GM19328 (cell line): Measurements from ENCODE around the gene GPR21.

ENCODE experiments used
- ATAC-seq: cut with Tn5 transposase; IDR thresholded peaks from one replicate; pipeline ENCODE4 v1.9.1; 2021; ENCODE audit warnings: mild to moderate bottlenecking, moderate library complexity; ENCODE audit not compliant: unreplicated experiment

Gene GPR21

DNA sequence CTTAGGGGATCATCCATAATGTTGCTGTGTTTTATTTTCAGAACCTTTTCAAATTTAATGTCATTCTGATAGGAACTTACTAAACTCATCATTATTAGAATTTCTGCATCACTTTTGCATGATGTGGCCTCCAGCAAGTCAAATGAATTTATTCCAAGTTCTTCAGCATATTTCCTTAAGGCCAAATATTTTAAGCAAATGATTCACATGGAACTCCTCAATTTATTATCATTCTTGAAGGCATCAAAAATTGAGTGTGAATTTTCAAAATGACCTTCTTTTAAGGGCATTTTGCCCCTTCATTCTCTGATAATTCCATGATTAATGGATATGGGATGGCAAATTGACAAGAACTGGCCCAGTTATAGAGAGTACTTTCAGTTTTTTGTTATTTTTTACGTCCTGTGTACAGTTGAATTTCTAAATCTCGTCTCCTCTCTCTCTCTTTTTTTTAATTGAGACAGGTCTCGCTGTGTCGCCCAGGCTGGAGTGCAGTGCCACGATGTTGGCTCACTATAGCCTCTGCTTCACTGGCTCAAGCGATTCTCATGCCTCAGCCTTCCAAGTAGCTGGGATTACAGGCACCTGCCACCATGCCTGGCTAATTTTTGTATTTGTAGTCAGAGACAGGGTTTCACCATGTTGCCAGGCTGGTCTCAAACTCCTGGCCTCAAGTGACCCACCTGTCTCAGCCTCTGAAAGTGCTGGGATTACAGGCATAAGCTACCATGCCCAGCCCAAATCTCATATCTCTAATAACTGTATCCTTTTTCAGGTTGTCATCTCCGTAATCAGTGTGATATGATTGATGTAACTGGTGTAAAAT, 29.1 kb downstream of the GPR21 start:
- no peak for ATAC-seq

DNA sequence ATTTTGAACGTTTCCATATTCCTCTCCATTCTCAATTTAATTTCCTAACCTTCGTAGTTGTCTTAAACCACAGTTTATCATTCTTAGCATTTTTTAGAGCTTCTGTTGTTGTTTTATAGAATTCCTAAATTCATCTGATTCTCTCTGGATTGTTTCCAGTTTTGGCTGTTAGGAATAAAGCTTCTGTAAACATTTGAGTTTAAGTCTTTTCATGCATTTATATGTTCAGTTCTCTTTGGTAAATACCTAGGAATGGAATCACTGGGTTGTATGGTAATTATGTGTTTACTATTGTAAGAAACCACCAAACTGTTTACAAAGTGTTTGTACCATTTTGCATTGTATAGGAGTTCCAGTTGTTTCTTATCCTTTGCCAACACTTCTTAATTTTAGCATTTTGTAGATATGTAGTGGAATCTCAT, 29.7 kb downstream of the GPR21 start:
- ATAC-seq, result no peak

DNA sequence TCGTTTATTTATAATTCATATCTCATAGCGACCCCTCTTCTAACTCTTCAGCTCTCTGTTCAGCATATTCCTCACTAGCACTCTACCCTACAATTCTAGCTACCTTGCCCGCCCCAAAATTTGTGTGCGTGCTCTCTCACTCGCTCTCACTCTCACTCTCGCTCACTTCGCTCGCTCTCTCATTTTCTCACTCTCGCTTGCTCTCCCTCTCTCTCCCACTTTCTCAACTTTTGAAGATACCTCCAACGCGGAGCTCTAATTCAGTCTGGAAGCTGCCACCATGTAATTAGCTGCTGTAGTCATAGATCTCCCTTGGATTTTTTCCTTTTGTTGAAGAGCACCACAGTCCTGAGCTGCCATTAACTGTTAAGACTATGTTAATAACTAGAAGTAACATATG, 30.4 kb downstream of the GPR21 start:
- ATAC-seq, result no peak

DNA sequence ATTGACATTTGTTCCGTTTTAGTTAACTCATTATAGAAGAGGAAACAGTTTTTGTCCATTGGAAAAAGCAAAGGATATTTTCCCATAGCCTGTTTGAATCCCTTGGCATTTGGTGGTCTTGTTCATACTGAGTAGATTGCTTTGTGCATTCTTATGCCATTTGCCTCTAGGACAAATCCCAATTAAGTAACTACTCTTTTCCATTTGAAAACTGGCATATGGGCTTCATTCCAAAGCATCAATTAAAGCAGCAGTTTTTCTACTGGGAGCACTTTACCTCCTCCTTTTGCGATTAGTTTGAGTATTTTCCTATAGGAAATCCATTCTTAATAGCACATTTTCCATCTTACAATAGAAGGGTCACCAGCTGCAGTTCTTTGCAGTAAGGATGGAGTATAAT, 31.2 kb downstream of the GPR21 start:
- no peak for ATAC-seq

DNA sequence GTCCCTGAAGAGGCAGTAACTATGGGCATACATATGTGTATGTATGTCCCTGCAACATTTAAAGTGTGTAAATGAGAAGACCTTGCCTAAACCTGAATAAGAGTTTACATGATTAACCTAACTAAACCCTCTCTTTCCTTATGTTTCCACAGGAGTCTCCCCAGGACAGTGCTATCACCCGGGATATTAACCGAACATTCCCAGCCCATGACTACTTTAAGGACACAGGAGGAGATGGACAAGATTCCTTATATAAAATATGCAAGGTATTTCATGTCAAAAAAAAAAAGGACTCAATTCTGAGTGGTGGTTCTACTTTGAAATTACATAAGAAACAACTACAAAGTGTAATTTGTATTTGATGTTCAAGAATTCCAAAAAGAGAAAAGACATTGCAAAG, 31.7 kb downstream of the GPR21 start:
- ATAC-seq, result no peak

DNA sequence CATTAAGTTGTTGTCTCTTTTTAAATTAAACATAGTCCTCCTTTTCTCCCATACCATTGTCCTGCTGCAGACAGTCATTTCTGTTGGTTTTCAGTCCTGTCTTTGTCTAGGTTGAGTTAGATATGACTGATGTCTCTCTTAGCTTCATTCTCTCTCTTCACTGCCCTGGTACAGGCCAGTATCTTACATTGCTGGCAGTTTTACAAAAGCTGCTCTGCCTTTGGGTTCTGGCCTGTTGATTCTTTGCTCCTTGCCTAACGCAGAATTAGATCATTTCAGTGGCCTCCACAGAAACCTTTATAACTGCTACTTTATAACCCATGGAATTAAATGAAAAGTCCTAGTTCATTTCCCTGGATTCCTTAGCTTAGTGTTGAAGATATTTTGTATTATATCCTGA, 33.7 kb downstream of the GPR21 start:
- ATAC-seq, result no peak

DNA sequence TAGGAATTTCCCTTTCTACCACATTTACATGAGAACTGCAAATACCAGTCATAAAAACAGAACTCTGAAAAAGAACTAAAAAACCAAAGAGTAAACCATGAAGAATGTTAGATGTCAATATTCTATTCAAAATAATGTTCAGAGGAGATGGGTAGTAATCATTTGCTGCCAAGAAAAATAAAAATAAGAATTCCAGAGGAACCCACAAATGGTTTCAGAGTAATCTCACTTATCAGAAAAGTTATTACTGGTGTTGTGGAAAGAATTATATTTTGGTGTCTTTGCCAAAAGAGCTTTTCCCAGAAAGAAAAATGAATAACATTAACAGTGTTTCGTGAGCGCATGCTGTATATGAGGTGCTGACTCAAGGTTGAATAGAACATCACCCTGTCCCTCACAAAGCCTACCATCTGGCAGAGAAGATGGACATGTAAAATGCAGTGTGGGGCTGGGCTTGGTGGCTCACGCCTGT, 35.6 kb downstream of the GPR21 start:
- no peak for ATAC-seq

DNA sequence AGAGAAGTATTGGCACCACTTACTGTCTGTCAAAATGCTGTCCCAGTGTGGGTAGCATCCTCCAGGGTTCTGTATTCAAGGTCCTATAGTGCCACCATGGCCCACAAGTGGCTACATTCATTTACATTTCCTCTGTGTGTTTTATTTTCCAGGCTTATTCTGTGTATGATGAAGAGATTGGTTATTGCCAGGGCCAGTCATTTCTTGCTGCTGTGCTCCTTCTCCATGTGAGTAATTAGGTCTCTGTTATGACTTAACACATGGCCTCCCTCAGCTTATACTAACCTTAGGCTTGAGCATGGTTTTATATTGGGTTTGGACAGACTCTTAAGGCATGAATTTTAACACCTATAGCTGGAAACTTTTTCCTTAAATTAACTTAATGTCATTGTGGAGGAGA, 36.7 kb downstream of the GPR21 start:
- no peak for ATAC-seq

DNA sequence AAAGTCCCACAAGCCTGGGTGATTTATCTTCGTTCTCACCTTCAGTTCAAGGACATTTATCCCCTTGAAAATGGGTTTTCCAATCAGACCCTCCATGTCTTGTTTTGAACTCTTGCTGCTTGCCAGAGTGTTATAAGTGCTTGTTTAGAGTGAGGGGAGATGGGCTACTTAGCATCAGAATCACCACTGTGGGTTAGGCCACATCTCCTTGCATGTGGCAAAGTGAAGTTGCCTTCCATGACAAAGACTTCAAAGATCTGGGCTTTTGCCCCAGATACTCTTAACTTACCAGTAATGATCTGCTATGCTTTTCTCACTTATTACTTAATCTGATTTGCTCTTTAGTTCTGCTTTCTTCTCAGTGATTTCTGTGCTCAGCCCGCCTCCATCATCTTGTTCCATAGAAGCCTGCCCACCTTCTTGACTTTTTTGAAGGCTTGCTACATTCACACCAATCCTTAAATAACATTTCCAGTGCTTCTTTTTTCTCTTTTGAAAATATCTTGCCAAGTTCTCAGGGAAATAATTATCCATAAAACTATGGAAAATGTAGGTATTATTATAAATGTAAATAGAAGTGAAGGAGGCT, 39.0 kb downstream of the GPR21 start:
- no peak for ATAC-seq

DNA sequence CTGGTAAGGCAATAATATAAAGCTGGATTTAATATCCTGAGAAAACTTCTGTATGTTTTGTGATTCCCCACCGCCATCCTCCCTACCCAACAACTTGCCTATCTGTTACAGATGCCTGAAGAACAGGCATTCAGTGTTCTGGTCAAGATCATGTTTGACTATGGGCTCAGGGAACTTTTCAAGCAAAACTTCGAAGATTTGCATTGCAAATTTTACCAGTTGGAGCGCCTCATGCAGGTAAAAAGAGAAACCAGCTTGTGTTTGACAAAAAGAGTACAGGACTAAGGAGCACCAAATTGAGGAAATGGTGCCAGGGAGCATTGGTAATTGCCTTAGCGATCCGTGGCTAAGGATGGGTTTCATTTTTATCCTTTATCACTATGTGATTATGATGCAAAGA, 40.0 kb downstream of the GPR21 start:
- no peak for ATAC-seq

DNA sequence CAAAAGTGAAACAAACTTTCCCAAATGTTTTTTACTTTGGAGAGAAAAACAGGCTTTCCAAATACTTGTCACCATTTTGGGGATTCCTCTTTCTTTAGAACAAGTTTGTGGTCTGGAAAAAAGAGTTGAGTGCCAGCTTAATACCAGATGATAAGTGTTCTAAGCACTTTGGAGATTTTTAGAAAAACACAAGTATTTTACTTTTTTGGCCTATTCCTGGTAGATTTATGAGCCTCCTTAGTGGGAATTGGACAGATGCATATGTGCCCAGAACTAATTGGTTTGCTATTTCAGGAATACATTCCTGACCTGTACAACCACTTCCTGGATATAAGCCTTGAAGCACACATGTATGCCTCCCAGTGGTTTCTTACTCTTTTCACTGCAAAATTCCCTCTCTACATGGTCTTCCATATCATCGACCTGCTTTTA, 40.5 kb downstream of the GPR21 start:
- no peak for ATAC-seq

DNA sequence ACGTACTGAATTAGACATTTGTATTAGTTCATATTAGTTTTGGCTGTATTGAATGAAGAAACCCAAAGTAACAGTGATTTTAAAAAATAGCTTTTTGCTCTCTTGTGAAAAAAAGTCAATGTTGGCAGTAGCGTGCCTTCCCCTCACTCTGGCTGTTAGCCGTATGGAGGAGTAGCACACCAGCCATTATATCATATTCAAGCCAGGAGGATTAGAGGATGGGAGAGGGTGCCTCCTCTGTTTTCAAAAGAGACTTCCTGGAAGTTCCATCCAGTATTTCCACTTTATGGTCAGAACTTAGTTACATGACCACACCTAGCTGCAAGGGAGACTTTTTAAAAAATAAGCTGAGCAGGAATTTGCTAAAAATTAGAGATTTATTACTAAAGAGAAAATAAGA, 41.2 kb downstream of the GPR21 start:
- ATAC-seq, result no peak

DNA sequence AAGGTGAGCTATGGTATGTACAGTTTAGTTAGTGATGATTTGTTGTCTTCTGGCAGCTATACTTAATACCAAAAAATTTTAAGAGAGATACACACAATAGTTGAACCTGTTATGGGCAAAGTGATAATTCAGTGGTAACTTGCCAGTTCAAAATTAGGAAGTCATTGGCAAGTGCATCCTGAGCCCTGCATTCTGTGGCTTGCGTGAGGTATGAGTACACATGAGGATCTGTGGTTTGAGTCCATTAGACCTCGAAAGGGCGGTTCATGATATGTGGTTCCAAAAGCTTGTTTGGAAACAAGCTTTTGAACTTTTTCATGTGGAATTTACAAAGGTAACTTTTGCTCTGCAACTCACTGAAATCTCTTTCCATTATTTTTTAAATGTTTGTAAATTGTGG, 47.0 kb downstream of the GPR21 start:
- no peak for ATAC-seq

DNA sequence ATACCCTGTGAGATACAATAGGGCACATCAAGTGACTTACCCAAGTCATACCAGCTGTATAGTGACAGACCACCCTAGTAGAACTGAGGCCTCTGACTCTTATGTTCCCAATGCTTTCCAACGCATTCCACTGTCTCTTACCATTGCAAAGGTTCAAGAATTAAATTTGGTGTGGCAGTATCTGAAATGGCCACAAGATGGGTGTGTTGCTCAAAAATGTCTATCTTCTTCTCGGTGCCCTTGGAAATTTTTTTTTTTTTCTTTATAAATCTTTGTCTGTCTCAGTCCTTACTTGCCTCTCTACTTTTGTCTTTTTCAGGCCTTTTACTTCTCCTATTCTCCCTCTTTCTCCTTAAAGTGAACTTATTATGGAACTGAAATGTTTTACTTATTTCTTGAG, 48.4 kb downstream of the GPR21 start:
- ATAC-seq, result no peak

DNA sequence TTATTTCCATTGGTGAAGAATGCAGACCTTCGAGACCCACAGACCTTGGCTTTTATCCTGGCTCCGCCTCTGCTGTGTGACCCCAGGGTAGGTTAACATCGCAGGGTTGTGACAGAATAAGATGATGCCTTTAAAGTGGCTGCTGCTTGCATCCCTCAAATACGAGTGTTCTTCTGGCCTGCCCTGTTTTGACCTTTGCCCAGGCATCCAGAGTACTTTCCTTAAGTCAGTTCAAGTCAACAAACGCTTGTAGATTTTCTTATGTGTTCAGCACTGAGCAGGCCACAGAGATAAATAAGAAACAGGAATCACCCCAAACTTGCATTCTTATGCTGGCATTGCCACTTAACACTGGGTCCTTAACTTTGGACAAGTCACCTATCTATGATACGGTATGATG, 50.2 kb downstream of the GPR21 start:
- ATAC-seq, result no peak

DNA sequence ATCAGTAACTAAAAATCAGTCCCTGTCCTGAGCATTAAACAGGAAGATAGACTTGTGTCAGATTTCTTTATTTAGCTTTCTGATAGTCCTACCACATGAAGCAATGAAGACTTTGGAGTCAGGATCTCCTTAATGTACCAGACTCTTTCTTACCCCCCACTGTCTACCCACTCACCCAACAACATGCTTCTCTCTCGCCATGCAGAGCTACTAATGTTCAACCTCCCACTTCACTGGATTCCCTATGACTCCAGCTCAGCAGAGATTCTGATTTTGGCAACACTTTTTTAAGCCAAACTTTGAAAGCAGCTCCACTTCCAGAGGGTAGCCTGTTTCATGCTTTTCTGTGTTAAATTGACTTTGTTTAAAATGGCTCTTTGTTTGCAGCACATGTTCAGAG, 50.8 kb downstream of the GPR21 start:
- no peak for ATAC-seq
